Urothelium cell line (cell line): Measurements from ENCODE around the gene LINGO1.

ENCODE experiments used
- DNase-seq: peaks from one replicate; pipeline ENCODE4 v3.0.0; 2011; ENCODE audit warnings: low spot score, mixed read lengths
- FAIRE-seq: peaks from 2 replicates; lab custom pipeline; 2011; peaks lifted over from hg19 to GRCh38; lab: Jason Lieb, UNC

The LINGO1 gene

GRCh38 chr15:77657634-77658238 is 25.0 kb upstream of the LINGO1 start:
- no peak for FAIRE-seq
- no peak for DNase-seq

- no peak for DNase-seq
- no peak for FAIRE-seq
Observed at GRCh38 chr15:77656294-77656693, 23.6 kb upstream of the LINGO1 start.

GRCh38 chr15:77654975-77655374 is 22.3 kb upstream of the LINGO1 start:
- no peak for DNase-seq
- no peak for FAIRE-seq

- DNase-seq (no peak), FAIRE-seq (no peak)
Observed at GRCh38 chr15:77653832-77654480, 21.2 kb upstream of the LINGO1 start.

GRCh38 chr15:77650265-77650664 is 17.6 kb upstream of the LINGO1 start:
- FAIRE-seq (no peak), DNase-seq (peak; percentile 46)

- DNase-seq (no peak), FAIRE-seq (no peak)
Observed at GRCh38 chr15:77649610-77650009, 16.9 kb upstream of the LINGO1 start.

GRCh38 chr15:77649017-77649416 is 16.3 kb upstream of the LINGO1 start:
- no peak for DNase-seq
- peak; percentile 30 for FAIRE-seq

GRCh38 chr15:77647961-77648360 is 15.2 kb upstream of the LINGO1 start:
- no peak for DNase-seq
- no peak for FAIRE-seq

- no peak for DNase-seq
- FAIRE-seq = no peak
Observed at GRCh38 chr15:77646104-77646694, 13.5 kb upstream of the LINGO1 start.

GRCh38 chr15:77645602-77646001 is 12.9 kb upstream of the LINGO1 start:
- DNase-seq (no peak), FAIRE-seq (peak; percentile 46)

GRCh38 chr15:77644543-77645247 is 12.0 kb upstream of the LINGO1 start:
- DNase-seq (no peak), FAIRE-seq (no peak)

GRCh38 chr15:77643764-77644163 is 11.1 kb upstream of the LINGO1 start:
- DNase-seq = no peak
- no peak for FAIRE-seq

- no peak for DNase-seq
- no peak for FAIRE-seq
Observed at GRCh38 chr15:77642793-77643430, 10.2 kb upstream of the LINGO1 start.

GRCh38 chr15:77641999-77642398 is 9.3 kb upstream of the LINGO1 start:
- DNase-seq (no peak), FAIRE-seq (no peak)

GRCh38 chr15:77640615-77641014 is 7.9 kb upstream of the LINGO1 start:
- FAIRE-seq = no peak
- no peak for DNase-seq

GRCh38 chr15:77639431-77639830 is 6.7 kb upstream of the LINGO1 start:
- FAIRE-seq = peak; percentile 85
- DNase-seq = no peak

- FAIRE-seq = no peak
Observed at GRCh38 chr15:77637851-77638692, 5.4 kb upstream of the LINGO1 start.

GRCh38 chr15:77636209-77636608 is 3.5 kb upstream of the LINGO1 start:
- FAIRE-seq (no peak), DNase-seq (no peak)

More at GRCh38 chr15:77637851-77638692, 5.4 kb upstream of the LINGO1 start:
- no peak for DNase-seq

- DNase-seq (peak; percentile 35), FAIRE-seq (no peak)
Observed at GRCh38 chr15:77634266-77634962, 1.7 kb upstream of the LINGO1 start.

GRCh38 chr15:77633913-77634265 is 1.2 kb upstream of the LINGO1 start:
- no peak for DNase-seq
- FAIRE-seq = no peak
